Left lung (tissue), 10 donors: Measurements from ENCODE around the gene UBALD2. TPM values are rescaled to one million over a fixed set of nuclear protein-coding genes. Genes with fewer than 3 reads are reported as not detected.
A peak's percentile ranks its signal among the peaks of the same experiment; 100 is the strongest.
"Not testable (repeated sequence)": the region's sequence is repeated elsewhere in the genome, so short reads cannot be mapped to it uniquely, and the experiment has no call there.

Source experiments
- ATAC-seq: fragments of 200-7000 bp; cut with Tn5 transposase; one replicate; pipeline ENCODE4 v1.9.1; 2020; ENCODE audit warnings: moderate library complexity
- DNase-seq, 4 donors: peaks; one replicate each; pipeline ENCODE4 v3.0.0-alpha.2; 2013 to 2020
- H3K27ac ChIP-seq, 2 donors: fragments of 200-600 bp; sonication (generic) in 1 of 2; one replicate each; pipeline versions ENCODE4 v1.5.0 to v1.8.0; 2020 to 2021
- H3K27me3 ChIP-seq, 2 donors: fragments of 200-600 bp; sonication (generic) in 1 of 2; one replicate each; pipeline versions ENCODE4 v1.5.0 to v1.8.0; 2020 to 2021
- H3K36me3 ChIP-seq, 2 donors: fragments of 200-600 bp; sonication (generic) in 1 of 2; one replicate each; pipeline versions ENCODE4 v1.5.0 to v1.8.0; 2020 to 2021
- H3K4me1 ChIP-seq, 2 donors: fragments of 200-600 bp; one replicate each; pipeline ENCODE4 v1.8.0; 2021
- H3K4me3 ChIP-seq, 2 donors: fragments of 200-600 bp; sonication (generic) in 1 of 2; one replicate each; pipeline versions ENCODE4 v1.5.0 to v1.8.0; 2020 to 2021; ENCODE audit warnings: mild to moderate bottlenecking in 1 of 2
- H3K9me3 ChIP-seq, 2 donors: fragments of 200-600 bp; sonication (generic) in 1 of 2; one replicate each; pipeline versions ENCODE4 v1.5.0 to v1.8.0; 2020 to 2021
- intact Hi-C, 2 donors: fragments of 100-400 bp; cut with DNase I; formaldehyde crosslinking; loops; one replicate each; pipeline versions ENCODE4 v1.11.2 to v1.14.2; 2022
- polyA plus RNA-seq, 6 donors: library from polyadenylated mRNA; unstranded; fragments of 120-200 nt; gene quantifications; one replicate each; pipeline ENCODE4 v1.2.1, GENCODE V29; 2013; ENCODE audit not compliant: insufficient read length in 6 of 6
- total RNA-seq, 2 donors: library from RNA; stranded (reverse); fragmentation: NEBNext Ultra II Directional; extraction: Animal tissue kit (Norgen Biotek cat#: 25700); gene quantifications; one replicate each; pipeline ENCODE4 v1.2.1, GENCODE V29; 2021
- TF ChIP-seq, protein P1 (sequence below), 2 donors: fragments of 200-600 bp; sonication (generic) in 1 of 2; IDR thresholded peaks; one replicate each; pipeline versions ENCODE4 v1.5.0 to v1.8.0; 2021; ENCODE audit warnings: antibody characterized with exemption in 2 of 2
- donor health status: DM: no; HTN: yes; CAD: no.
- donor health status: DM: no; HTN: no; CAD: no.

UBALD2 gene
- total and polyA plus RNA-seq, 8 donors = 16.7 to 52.7 (median 32.0) TPM

DNA sequence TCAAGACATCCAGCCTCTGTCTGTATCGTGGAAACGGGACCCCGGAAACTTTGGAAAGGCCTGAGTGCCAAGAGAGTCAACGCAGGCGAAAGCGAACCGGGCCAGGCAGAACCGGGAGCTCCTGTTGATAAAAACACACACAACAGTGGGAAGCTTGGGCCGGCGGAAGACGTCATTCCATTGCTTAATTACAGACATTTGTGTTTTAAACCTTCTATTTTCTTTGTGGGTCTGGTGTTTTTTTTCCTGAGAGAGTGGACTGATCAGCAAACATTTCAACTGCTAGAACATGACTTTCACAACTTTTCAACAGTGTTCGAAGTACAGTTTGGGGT is 24.0 kb upstream of the UBALD2 start:
- peaks cover 8 to 74% of the 10 kb centered on the region in 2 donors for H3K27me3 ChIP-seq
- intact Hi-C loops = no loop called here
- no peak overlapping the region for H3K27ac ChIP-seq
- ATAC-seq (peak; percentile 17), DNase-seq (peak in 1 of 4 donors; percentile 76)
- peaks cover 12 to 16% of the 10 kb centered on the region in 2 donors for H3K4me1 ChIP-seq
- TF ChIP-seq, protein P1, sequence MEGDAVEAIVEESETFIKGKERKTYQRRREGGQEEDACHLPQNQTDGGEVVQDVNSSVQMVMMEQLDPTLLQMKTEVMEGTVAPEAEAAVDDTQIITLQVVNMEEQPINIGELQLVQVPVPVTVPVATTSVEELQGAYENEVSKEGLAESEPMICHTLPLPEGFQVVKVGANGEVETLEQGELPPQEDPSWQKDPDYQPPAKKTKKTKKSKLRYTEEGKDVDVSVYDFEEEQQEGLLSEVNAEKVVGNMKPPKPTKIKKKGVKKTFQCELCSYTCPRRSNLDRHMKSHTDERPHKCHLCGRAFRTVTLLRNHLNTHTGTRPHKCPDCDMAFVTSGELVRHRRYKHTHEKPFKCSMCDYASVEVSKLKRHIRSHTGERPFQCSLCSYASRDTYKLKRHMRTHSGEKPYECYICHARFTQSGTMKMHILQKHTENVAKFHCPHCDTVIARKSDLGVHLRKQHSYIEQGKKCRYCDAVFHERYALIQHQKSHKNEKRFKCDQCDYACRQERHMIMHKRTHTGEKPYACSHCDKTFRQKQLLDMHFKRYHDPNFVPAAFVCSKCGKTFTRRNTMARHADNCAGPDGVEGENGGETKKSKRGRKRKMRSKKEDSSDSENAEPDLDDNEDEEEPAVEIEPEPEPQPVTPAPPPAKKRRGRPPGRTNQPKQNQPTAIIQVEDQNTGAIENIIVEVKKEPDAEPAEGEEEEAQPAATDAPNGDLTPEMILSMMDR (IDR thresholded peaks at IDR 0.05) = no peak
- no peaks in the 10 kb centered on the region for H3K9me3 ChIP-seq
- peak overlapping the region; percentile 48 to 49 for H3K4me3 ChIP-seq
- H3K36me3 ChIP-seq = no peaks in the 10 kb centered on the region

DNA sequence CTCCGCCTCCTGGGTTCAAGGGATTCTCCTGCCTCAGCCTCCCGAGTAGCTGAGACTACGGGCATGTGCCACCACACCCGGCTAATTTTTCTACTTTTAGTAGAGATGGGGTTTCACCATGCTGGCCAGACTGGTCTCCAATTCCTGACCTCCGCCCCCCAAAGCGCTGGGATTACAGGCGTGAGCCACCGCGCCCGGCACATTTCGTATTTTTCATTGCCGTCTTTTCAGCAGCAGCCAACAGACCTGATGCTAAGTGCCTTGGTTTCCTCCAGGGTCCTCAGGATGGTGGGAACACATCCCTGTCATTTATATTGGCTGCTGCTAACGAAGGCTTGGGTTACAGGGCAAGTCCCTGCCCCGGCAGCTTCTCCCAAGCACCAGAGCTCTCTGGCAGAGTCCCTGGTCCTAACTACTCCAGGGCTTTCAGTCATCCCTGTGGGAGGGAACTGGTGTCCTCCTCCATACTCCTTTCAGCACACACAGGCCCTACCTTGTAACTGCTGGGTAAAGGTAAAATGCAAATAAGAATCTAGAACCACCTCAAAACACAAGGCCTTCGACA is 23.4 kb upstream of the UBALD2 start:
- TF ChIP-seq, protein P1 (IDR thresholded peaks at IDR 0.05) = no peak
- Histone ChIP-seq H3K9me3 (no peaks in the 10 kb centered on the region), H3K36me3 (no peaks in the 10 kb centered on the region), H3K27me3 (peaks cover 8 to 74% of the 10 kb centered on the region in 2 donors), H3K4me3 (no peak overlapping the region), H3K27ac (no peak overlapping the region), H3K4me1 (peaks cover 12 to 22% of the 10 kb centered on the region in 2 donors)
- intact Hi-C loops = no loop called here
- ATAC-seq (no peak), DNase-seq (no peak)

DNA sequence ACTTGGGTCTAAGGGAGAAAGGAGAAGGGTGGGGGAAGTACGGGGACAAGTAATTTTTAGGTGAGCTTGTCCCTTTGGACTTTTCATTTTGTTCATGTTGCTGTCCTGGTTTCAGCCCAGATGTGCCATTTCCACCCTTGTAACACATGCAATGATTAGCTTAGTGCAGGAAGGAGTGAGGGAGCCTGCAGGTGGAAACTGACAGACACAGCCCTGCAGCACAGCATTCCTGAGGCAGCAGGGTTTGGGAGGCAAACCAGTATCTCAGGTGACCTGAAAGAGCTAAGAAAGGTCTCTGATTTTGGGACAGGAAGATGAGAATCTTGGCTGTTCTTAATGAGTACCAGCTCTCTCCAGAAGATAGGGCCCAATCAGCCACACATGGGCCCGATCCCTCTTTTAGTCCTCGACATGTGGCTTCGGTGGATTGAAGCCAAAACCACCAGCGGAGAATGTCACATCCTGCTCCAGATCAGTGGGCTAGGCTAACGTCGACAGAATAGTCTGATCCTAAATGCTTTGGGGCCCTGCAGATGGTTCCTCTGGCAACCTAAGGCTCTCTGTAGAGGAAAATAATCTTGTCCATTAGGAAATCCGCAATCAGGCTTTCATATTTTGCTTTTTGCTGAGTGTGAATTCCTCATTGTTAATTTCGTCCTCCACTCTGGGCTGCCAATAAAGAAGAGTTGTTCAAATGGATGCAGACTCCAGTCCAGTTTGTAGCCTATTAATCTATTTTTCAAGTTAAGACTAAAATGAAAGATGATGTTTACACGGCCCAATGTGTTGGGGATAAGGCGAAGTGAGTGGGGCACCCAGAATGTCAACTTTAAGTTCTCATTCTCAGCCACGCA is 21.1 kb upstream of the UBALD2 start:
- H3K27ac ChIP-seq = no peak overlapping the region
- intact Hi-C loops = no loop called here
- DNase-seq = no peak
- H3K9me3 ChIP-seq = no peaks in the 10 kb centered on the region
- TF ChIP-seq, protein P1 (IDR thresholded peaks at IDR 0.05) = no peak
- peaks cover 4 to 53% of the 10 kb centered on the region in 2 donors for H3K27me3 ChIP-seq
- no peak for ATAC-seq
- H3K36me3 ChIP-seq = no peaks in the 10 kb centered on the region
- H3K4me1 ChIP-seq = peaks cover 12 to 36% of the 10 kb centered on the region in 2 donors
- no peak overlapping the region for H3K4me3 ChIP-seq

DNA sequence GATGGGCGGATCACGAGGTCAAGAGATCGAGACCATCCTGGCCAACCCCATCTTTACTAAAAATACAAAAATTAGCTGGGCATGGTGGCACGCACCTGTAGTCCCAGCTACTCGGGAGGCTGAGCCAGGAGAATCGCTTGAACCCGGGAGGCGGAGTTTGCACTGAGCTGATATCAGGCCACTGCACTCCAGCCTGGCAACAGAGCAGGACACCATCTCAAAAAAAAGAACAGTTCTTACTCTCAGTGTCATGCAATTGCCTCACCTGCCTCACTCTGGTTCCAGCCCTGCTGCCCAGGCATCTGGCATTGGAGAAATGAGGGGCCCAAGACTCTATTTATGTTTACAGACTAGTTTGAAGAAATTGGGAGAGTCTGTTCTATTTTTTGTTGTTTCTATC is 20.4 kb upstream of the UBALD2 start:
- peaks cover 10 to 32% of the 10 kb centered on the region in 2 donors for H3K4me1 ChIP-seq
- intact Hi-C loops, ATAC-seq, H3K4me3 ChIP-seq, H3K9me3 ChIP-seq, DNase-seq, H3K36me3 ChIP-seq, H3K27ac ChIP-seq: not testable (repeated sequence)
- H3K27me3 ChIP-seq = peaks cover 2 to 47% of the 10 kb centered on the region in 2 donors

DNA sequence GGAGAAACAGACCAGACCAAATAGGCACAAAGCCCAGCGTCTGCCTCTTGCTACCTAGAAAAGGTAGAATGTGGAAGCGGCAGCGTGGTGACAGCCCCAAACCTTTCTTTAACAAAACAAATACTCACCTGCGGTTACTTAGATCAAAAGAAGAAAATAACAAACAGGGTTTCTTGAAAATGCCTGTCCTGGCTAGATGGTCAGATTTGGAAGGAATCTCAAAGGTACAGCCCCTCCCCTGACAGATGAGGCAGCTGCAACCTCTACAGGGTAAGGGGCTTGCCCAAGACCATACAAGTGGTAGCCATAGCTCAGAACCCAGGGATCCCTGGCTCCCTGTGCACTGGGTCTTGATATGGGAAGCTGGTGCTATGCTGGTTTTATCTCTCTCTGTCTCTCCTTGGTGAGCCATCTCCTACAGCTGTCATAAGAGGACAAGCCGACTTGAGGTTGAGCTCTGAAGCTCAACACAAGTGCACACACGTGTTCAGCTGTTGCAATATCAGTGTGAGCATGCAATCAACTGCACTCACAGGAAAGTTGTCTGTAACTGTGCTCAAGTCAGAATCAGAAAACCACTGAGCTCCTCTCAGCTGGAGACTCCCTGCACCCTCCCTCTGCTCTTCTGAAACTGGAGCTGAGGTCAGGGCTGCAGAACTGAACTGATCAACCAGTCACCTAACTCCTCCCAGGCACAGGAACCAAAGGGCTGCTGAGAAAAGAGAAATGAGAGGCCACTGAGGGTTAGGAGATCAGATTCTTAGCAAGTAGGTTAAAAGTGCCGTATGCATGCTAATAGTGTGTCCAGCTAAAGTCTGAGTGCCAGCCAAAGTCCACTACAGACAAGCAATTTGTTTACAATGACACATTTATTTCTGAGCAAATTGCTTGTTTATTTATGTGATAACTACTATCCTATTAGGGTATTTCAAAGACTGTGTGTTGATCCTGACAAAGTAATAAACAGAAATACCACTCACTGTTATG is 18.8 kb upstream of the UBALD2 start:
- ATAC-seq = peak; percentile 74
- DNase-seq = no peak
- Histone ChIP-seq H3K27me3 (peaks cover 0 to 35% of the 10 kb centered on the region in 2 donors), H3K4me3 (no peak overlapping the region), H3K4me1 (peaks cover 2 to 32% of the 10 kb centered on the region in 2 donors), H3K36me3 (no peaks in the 10 kb centered on the region), H3K27ac (no peak overlapping the region), H3K9me3 (no peaks in the 10 kb centered on the region)
- intact Hi-C loops = no loop called here
- TF ChIP-seq, protein P1 (IDR thresholded peaks at IDR 0.05) = no peak
